ENCODE results near the gene HTR6.
A peak's percentile ranks its signal among the peaks of the same experiment; 100 is the strongest.

Gene HTR6

GRCh38 chr1:19657511-19657910 lies 7.2 kb upstream of the HTR6 start:
- DNase-seq, result no peak

GRCh38 chr1:19658186-19658585 lies 6.5 kb upstream of the HTR6 start:
- no peak for DNase-seq

- DNase-seq, result peak; percentile 46
Measured at GRCh38 chr1:19661721-19662228, 2.9 kb upstream of the HTR6 start.

- no peak for DNase-seq
Measured at GRCh38 chr1:19662313-19662712, 2.4 kb upstream of the HTR6 start.

- no peak for DNase-seq
Measured at GRCh38 chr1:19665186-19665495, 466 bp downstream of the HTR6 start.

- no peak for DNase-seq
Measured at GRCh38 chr1:19665496-19666465, 1.1 kb downstream of the HTR6 start.

- no peak for DNase-seq
Measured at GRCh38 chr1:19668888-19669287, 4.2 kb downstream of the HTR6 start.

GRCh38 chr1:19670787-19671186 lies 6.1 kb downstream of the HTR6 start:
- no peak for DNase-seq

- no peak for DNase-seq
Measured at GRCh38 chr1:19672237-19672636, 7.6 kb downstream of the HTR6 start.

- no peak for DNase-seq
Measured at GRCh38 chr1:19675797-19676196, 11.1 kb downstream of the HTR6 start.

- DNase-seq, result no peak
Measured at GRCh38 chr1:19676438-19676922, 11.8 kb downstream of the HTR6 start.

- DNase-seq, result no peak
Measured at GRCh38 chr1:19678493-19678892, 13.8 kb downstream of the HTR6 start.

- DNase-seq, result no peak
Measured at GRCh38 chr1:19678931-19679453, 14.3 kb downstream of the HTR6 start.

- DNase-seq, result no peak
Measured at GRCh38 chr1:19679691-19680090, 15.0 kb downstream of the HTR6 start.

GRCh38 chr1:19680644-19681043 lies 16.0 kb downstream of the HTR6 start:
- no peak for DNase-seq

- DNase-seq, result no peak
Measured at GRCh38 chr1:19682257-19682656, 17.6 kb downstream of the HTR6 start.

- no peak for DNase-seq
Measured at GRCh38 chr1:19682901-19683300, 18.2 kb downstream of the HTR6 start.

- no peak for DNase-seq
Measured at GRCh38 chr1:19683351-19683750, 18.7 kb downstream of the HTR6 start.

- DNase-seq, result no peak
Measured at GRCh38 chr1:19684677-19685076, 20.0 kb downstream of the HTR6 start.

- no peak for DNase-seq
Measured at GRCh38 chr1:19685994-19686393, 21.3 kb downstream of the HTR6 start.

- DNase-seq, result no peak
Measured at GRCh38 chr1:19687414-19687813, 22.7 kb downstream of the HTR6 start.

- peak; percentile 70 for DNase-seq
Measured at GRCh38 chr1:19688041-19688842, 23.6 kb downstream of the HTR6 start.

- DNase-seq, result no peak
Measured at GRCh38 chr1:19689085-19689757, 24.5 kb downstream of the HTR6 start.

Measured in central memory CD4-positive, alpha-beta T cell (primary cell).